ENCODE data around the gene FAM13B. TPM values are rescaled to one million over a fixed set of nuclear protein-coding genes. Genes with fewer than 3 reads are reported as not detected.

The FAM13B gene
- total RNA-seq, 1 donor from 2014 or later = 49.1 TPM

DNA sequence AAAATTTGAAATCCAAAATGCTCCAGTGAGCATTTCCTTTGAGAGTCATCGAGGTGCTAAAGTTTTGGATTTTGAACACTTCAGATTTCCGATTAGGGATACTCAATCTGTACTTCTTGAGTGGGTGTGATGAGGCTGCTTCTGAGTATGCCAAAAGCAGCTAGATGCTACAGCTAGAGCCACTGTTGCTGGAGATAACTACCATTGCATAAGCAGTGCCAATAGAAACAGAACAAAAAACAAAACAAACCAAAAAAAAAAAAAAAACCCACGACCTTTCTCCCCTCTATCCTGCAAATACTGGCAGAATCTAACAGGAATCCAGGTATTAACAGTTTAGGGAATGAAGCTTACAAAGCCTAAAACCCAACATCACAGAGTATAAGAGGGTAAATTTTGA is 100.1 kb downstream of the FAM13B start:
- Mint-ChIP-seq H3K9me3 (no peaks in the 10 kb centered on the region), H3K4me1 (no peaks in the 10 kb centered on the region), H3K4me3 (no peak overlapping the region), H3K36me3 (ENCODE audit: low read depth) (peaks cover 20% of the 10 kb centered on the region), H3K27ac (ENCODE audit: unreplicated experiment) (no peak overlapping the region), H3K27me3 (ENCODE audit: low read depth) (no peaks in the 10 kb centered on the region)
- DNase-seq (ENCODE audit: low read depth, low spot score) = no peak
- no peak for TF ChIP-seq CTCF (conservative IDR thresholded peaks at IDR 0.05)

GRCh38 chr5:137923856-137924255 is 109.0 kb downstream of the FAM13B start:
- Mint-ChIP-seq H3K9me3 (no peaks in the 10 kb centered on the region), H3K27me3 (ENCODE audit: low read depth) (no peaks in the 10 kb centered on the region), H3K4me1 (no peaks in the 10 kb centered on the region), H3K36me3 (ENCODE audit: low read depth) (peaks cover 1% of the 10 kb centered on the region), H3K27ac (ENCODE audit: unreplicated experiment) (no peak overlapping the region), H3K4me3 (no peak overlapping the region)
- no peak for TF ChIP-seq CTCF (conservative IDR thresholded peaks at IDR 0.05)
- no peak for DNase-seq (ENCODE audit: low read depth, low spot score)

DNA sequence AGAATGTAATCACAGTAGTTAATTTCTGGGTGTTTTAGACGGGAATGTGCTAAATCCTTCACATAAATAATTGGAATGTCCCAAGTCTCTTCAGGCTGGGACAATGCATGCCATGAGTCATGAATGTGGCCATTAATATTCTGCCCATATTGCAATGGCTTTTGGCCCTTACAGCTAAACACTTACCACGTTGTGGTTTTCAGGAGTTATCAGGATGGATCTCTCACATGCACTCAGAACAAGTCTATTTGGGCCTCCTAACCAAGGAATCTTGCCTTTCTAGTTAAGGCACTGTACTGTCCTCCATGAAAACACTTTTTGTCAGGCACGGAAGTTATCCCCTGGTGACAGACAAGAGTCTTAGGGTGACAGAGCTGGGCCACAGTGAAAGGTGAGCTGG is 110.9 kb downstream of the FAM13B start:
- peaks cover 7% of the 10 kb centered on the region for H3K9me3 Mint-ChIP-seq
- DNase-seq (ENCODE audit: low read depth, low spot score) = no peak
- no peaks in the 10 kb centered on the region for H3K4me1 Mint-ChIP-seq
- no peak overlapping the region for H3K27ac Mint-ChIP-seq (ENCODE audit: unreplicated experiment)
- H3K27me3 Mint-ChIP-seq (ENCODE audit: low read depth) = no peaks in the 10 kb centered on the region
- no peak overlapping the region for H3K4me3 Mint-ChIP-seq
- peaks cover 6% of the 10 kb centered on the region for H3K36me3 Mint-ChIP-seq (ENCODE audit: low read depth)
- no peak for TF ChIP-seq CTCF (conservative IDR thresholded peaks at IDR 0.05)

- Mint-ChIP-seq H3K27ac (ENCODE audit: unreplicated experiment) (no peak overlapping the region), H3K4me1 (no peaks in the 10 kb centered on the region), H3K27me3 (ENCODE audit: low read depth) (no peaks in the 10 kb centered on the region), H3K9me3 (peaks cover 21% of the 10 kb centered on the region), H3K4me3 (no peak overlapping the region), H3K36me3 (ENCODE audit: low read depth) (peaks cover 14% of the 10 kb centered on the region)
- DNase-seq (ENCODE audit: low read depth, low spot score) = no peak
- no peak for TF ChIP-seq CTCF (conservative IDR thresholded peaks at IDR 0.05)
These were observed 116.0 kb downstream of the FAM13B start for GRCh38 chr5:137916923-137917322.

- no peak overlapping the region for H3K4me3 Mint-ChIP-seq
- no peak for DNase-seq (ENCODE audit: low read depth, low spot score)
- H3K27me3 Mint-ChIP-seq (ENCODE audit: low read depth) = peaks cover 2% of the 10 kb centered on the region
- no peaks in the 10 kb centered on the region for H3K4me1 Mint-ChIP-seq
- H3K27ac Mint-ChIP-seq (ENCODE audit: unreplicated experiment) = no peak overlapping the region
- no peak for TF ChIP-seq CTCF (conservative IDR thresholded peaks at IDR 0.05)
- H3K9me3 Mint-ChIP-seq = peaks cover 23% of the 10 kb centered on the region
- peaks cover 14% of the 10 kb centered on the region for H3K36me3 Mint-ChIP-seq (ENCODE audit: low read depth)
These were observed 118.1 kb downstream of the FAM13B start for GRCh38 chr5:137914758-137915157.
